GM18502 (cell line): Measurements from ENCODE around the gene MED25.

Source experiments
- ATAC-seq: cut with Tn5 transposase; IDR thresholded peaks from one replicate; pipeline ENCODE4 v1.9.1; 2021; ENCODE audit warnings: mild to moderate bottlenecking; ENCODE audit not compliant: unreplicated experiment, poor library complexity

Gene MED25

DNA sequence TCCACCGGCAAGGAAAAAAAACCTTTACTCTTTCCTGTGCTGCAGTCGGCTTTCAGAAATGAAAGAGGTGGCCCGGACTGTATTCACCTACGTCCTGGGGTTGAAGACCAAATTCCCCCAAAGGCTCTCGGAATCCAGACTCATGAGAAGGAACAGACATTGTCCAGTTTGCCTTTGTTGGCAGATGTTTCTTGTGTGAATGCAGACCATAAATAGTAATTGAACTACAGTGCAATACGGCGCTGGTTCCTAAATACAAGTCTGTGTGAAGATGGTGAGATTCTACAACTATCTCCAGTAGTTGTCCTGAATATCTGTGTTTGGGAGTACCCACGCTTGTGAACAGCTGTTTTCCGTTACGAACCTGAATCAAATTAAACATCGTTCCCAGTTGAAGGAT is 21.6 kb downstream of the MED25 start:
- ATAC-seq = no peak

- no peak for ATAC-seq
Measured at GRCh38 chr19:49840321-49840720, 22.2 kb downstream of the MED25 start.

DNA sequence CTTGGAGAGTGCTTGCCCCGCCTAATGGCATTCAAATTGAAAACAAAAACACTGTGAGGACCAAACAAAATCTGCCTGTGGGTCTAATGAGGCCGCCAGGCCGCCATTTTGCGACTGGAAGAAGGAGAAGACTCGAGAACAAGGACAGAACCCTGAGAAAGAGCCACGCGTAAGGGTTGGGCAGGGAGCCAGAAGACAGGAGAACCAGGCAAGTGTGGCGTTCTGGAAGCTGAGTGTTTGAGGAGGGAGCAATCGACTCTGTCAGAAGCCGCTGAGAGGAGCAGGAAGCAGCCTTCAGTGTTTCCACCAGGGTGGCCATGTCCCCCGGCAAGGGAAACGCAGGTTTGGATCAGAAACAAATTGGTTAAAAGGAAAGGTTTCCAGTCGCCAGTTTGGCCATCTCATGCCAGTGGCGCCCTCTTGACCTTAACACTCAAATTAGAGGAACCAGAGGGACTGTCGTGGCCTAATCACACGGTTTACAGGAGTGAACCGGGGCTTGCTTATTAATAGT is 22.7 kb downstream of the MED25 start:
- no peak for ATAC-seq

GRCh38 chr19:49843265-49843664 is 25.2 kb downstream of the MED25 start:
- no peak for ATAC-seq

DNA sequence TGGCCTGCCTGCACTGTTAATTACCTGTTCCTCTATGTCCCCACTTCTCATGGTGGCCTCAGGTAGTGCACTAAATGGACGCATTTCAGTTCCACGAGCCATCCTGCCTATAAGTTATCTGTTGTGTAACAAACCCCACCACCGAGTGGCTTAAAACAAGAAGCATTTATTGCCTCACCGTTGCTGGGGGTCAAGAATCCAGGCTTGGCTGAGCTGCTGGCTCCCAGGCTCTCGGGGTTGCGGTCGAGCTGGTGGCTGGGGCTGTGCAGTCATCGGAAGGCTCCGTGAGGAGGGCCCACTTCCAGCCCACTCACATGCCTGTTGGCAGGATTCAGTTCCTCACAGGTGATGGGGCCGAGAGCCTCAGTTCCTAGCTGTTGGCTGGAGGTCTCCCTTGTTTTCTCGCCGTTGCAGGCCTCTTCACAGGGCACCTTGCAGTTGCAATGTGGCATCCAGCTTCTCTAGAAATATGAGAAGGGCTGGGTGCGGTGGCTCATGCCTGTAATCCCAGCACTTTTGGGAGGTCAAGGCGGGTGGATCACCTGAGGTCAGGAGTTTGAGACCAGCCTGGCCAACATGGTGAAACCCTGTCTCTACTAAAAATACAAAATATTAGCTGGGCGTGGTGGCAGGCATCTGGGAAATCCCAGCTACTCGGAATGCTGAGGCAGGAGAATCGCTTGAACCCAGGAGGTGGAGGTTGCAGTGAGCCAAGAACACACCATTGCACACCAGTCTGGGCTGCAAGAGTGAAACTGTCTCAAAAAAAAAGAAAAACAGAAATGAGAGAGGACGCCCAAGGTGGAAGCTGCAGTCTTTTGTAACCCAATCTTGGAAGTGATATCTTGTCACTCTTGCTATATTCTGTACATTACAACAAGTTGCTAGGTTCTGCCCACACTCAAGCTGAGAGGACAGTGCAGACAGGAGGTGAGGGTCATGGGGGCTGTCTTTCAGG is 26.3 kb downstream of the MED25 start:
- ATAC-seq = no peak

- no peak for ATAC-seq
Measured at GRCh38 chr19:49845414-49845813, 27.3 kb downstream of the MED25 start.

DNA sequence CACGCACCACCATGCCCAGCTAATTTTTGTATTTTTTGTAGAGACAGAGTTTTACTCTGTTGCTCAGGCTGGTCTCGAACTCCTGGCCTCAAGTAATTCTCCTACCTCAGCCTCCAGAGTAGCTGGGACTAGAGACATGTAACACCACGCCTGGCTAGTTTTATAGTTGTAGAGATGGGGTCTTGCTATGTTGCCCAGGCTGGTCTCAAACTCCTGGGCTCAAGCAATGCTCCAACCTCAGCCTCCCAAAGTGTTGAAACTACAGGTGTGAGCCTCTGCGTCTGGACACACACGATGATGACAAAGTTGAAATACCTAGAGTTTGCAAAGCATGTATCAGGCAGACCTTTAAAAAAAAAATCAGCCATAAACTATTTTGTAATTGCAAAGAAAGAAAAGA is 28.3 kb downstream of the MED25 start:
- no peak for ATAC-seq

- ATAC-seq = no peak
Measured at GRCh38 chr19:49847731-49848696, 29.9 kb downstream of the MED25 start.

DNA sequence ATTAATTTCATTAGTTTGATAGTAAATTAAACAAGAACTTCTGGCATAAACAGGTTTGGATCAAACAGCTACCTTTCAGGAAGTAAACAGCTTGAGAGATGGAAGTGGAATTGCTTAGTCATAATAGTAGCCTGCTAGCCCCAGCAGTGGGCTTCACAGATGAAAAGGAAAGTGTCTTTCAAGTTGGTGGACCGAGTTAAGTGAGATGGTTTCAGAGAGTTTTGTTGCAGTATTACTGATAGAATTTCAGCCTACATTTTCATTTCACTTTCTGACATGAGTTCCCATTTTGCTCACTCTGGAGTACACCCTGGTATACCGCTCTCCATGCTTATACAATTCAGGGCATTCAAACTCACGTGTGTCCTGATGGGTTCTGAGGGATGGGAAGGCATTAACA is 30.8 kb downstream of the MED25 start:
- no peak for ATAC-seq

- ATAC-seq = no peak
Measured at GRCh38 chr19:49849433-49850220, 31.5 kb downstream of the MED25 start.

DNA sequence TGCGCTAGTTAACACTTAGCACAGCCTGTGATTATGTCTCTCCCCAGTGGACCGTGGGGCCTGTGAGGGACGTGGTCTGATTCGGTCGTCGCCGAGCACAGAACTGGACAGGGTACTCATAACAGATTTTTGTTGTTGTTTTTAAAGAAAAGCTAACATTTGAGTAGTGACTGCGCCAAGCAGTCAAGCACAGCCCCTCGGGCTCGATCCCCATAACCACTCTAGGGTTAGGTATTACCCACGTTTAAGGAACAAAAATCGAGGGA is 32.1 kb downstream of the MED25 start:
- ATAC-seq = no peak

- ATAC-seq = peak; percentile 73
Measured at GRCh38 chr19:49850487-49851342, 32.6 kb downstream of the MED25 start, which contains the start of gene PTOV1. TSS of gene PTOV1 (plus strand) at chr19:49851159.

GRCh38 chr19:49851456-49852259 is 33.6 kb downstream of the MED25 start:
- ATAC-seq = no peak

- no peak for ATAC-seq
Measured at GRCh38 chr19:49852631-49853126, 34.6 kb downstream of the MED25 start.

DNA sequence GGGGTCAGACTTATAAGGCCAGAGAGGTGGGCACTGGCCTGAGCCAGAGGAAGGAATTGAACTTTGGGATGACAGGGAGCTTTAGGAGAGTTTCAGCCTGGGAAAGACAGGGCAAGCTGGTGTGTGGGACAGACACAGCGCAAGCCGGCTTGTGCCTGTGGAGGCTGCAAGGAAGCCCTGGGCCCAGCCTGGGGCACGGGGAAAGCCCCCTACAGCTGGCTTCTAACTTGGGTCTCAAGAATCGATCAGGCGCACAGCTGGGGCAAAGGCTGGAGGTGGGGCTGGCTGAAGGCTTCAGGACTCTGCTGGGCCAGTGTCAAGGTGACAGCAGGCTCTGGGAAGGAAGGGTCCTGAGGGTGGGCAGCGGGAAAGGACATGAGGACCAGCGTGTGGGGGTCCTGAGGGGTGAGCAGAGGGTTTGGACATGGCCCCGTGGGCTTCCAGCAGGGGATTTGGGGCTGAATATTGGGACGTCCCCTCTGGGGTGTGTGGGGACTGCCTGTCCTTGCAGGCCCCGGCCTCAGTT is 35.8 kb downstream of the MED25 start:
- no peak for ATAC-seq

DNA sequence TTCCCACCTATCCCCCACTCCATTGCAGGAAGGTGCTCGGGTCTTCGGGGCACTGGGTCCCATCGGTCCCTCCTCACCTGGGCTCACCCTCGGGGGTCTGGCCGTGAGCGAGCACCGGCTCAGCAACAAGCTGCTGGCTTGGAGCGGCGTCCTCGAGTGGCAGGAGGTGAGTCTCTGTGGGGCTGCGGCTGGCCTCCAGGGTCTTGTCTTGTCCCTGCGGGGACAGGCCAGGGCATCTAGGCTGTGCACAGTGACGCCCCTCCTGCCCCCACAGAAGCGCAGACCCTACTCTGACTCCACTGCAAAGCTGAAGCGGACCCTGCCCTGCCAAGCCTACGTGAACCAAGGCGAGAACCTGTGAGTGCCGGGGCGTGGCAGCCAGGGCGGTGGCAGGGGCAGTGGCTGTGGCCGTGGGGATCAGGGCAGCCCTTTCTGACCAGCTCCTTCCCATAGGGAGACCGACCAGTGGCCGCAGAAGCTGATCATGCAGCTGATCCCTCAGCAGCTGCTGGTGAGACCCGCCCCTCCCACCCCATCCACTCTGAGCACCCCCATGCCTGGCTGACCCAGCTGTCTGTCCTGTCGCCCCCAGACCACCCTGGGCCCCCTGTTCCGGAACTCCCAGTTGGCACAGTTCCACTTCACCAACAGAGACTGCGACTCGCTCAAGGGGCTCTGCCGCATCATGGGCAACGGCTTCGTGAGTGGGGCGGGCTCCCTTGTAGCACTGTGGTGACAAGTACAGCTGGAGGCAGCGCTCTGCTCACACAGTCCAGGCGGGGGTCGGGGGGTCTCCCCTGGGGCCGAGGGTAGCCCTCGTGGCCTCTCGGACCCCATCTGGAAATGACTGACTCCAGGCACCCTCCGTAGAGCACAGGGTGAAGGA is 36.5 kb downstream of the MED25 start:
- ATAC-seq = no peak

- no peak for ATAC-seq
Measured at GRCh38 chr19:49855277-49855675, 37.2 kb downstream of the MED25 start.
